ENCODE results near the gene NRXN3. TPM values are rescaled to one million over a fixed set of nuclear protein-coding genes. Genes with fewer than 3 reads are reported as not detected.

Gene NRXN3
- total and polyA plus RNA-seq, 4 donors: 0.07 to 1.2 (median 0.23) TPM

DNA sequence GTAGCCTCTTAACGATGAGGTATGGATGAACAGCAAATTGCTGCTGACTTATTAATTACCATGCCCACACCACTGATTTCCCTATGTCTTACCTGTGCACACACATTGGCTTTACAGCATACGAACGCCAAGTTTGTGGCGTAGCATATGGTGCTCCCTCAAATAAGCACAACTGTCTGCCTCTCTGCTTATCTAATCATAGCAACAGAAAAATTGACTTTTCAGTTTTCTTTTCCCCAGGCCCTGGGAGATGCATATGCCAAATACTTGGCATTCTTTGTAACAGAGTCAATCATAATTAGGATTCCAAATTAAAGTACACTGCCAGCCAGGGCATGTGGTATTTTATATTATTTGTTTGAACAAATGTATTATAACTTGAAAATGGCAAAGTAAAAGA, 1415.7 kb downstream of the NRXN3 start:
- Histone ChIP-seq H3K9ac (ENCODE audit: low read depth in 1 of 2, low read length in 2 of 2) (no peak overlapping the region), H3K27ac (ENCODE audit: low read depth in 1 of 2, low read length in 2 of 2) (no peak overlapping the region), H3K27me3 (ENCODE audit: control insufficient read depth in 4 of 4, insufficient read depth in 4 of 4, low read length in 3 of 4) (no peaks in the 10 kb centered on the region), H3K36me3 (ENCODE audit: control insufficient read depth in 4 of 4, insufficient read depth in 3 of 4, low read depth in 1 of 4, low read length in 3 of 4) (no peaks in the 10 kb centered on the region), H3K4me3 (ENCODE audit: low read depth in 1 of 3, low read length in 3 of 3) (no peak overlapping the region), H3K9me3 (ENCODE audit: control insufficient read depth in 4 of 4, low read length in 3 of 4) (peaks cover 0 to 3% (median under 1%) of the 10 kb centered on the region in 4 donors), H3K4me1 (ENCODE audit: control insufficient read depth in 4 of 4, insufficient read depth in 4 of 4, low read length in 3 of 4) (no peaks in the 10 kb centered on the region)
- DNase-seq (ENCODE audit: low spot score): no peak
- no peak for TF ChIP-seq JUND (IDR thresholded peaks at IDR 0.05)
- no peak for TF ChIP-seq RAD21 (IDR thresholded peaks at IDR 0.05)
- no peak for TF ChIP-seq HNF4A (conservative IDR thresholded peaks at IDR 0.05)
- TF ChIP-seq RXRA (IDR thresholded peaks at IDR 0.05): no peak
- TF ChIP-seq EGR1 (IDR thresholded peaks at IDR 0.05; ENCODE audit: low read depth in 2 of 2): no peak
- TF ChIP-seq GABPA (IDR thresholded peaks at IDR 0.05 in 1 of 2, conservative IDR thresholded peaks at IDR 0.05 in 1 of 2): no peak
- no peak for TF ChIP-seq NR2F2 (IDR thresholded peaks at IDR 0.05)
- TF ChIP-seq, protein P1, sequence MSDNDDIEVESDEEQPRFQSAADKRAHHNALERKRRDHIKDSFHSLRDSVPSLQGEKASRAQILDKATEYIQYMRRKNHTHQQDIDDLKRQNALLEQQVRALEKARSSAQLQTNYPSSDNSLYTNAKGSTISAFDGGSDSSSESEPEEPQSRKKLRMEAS (IDR thresholded peaks at IDR 0.05): no peak
- TF ChIP-seq FOXA1 (IDR thresholded peaks at IDR 0.05): no peak
- no peak for TF ChIP-seq YY1 (IDR thresholded peaks at IDR 0.05)
- TF ChIP-seq SP1 (IDR thresholded peaks at IDR 0.05): no peak
- TF ChIP-seq, protein P2, sequence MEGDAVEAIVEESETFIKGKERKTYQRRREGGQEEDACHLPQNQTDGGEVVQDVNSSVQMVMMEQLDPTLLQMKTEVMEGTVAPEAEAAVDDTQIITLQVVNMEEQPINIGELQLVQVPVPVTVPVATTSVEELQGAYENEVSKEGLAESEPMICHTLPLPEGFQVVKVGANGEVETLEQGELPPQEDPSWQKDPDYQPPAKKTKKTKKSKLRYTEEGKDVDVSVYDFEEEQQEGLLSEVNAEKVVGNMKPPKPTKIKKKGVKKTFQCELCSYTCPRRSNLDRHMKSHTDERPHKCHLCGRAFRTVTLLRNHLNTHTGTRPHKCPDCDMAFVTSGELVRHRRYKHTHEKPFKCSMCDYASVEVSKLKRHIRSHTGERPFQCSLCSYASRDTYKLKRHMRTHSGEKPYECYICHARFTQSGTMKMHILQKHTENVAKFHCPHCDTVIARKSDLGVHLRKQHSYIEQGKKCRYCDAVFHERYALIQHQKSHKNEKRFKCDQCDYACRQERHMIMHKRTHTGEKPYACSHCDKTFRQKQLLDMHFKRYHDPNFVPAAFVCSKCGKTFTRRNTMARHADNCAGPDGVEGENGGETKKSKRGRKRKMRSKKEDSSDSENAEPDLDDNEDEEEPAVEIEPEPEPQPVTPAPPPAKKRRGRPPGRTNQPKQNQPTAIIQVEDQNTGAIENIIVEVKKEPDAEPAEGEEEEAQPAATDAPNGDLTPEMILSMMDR (IDR thresholded peaks at IDR 0.05; ENCODE audit: low read depth, low read length, missing input control): no peak
- TF ChIP-seq, protein P3, sequence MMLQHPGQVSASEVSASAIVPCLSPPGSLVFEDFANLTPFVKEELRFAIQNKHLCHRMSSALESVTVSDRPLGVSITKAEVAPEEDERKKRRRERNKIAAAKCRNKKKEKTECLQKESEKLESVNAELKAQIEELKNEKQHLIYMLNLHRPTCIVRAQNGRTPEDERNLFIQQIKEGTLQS (IDR thresholded peaks at IDR 0.05): no peak
- WGBS: 83% methylated on average over 4 of the region's 4 CpGs

DNA sequence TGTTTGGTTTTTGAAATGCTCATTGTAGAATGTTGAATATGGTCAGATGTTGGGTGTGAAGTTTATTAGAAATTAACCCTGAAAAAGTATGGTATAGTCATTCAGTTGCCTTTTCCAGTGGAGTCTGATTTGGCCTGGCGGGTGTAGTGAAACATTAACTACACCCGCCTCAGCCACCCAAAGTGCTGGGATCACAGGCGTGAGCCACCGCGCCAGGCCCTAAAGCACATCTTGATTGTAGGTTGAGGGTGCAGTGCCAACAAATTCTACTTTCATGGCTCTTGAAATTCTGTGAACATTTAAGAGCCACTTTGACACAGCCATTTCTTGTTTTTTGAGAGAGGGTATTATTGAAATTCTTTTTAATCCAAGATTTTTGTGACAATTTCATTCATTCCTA, 1416.2 kb downstream of the NRXN3 start:
- no peak overlapping the region for H3K27ac ChIP-seq (ENCODE audit: low read depth in 1 of 2, low read length in 2 of 2)
- H3K27me3 ChIP-seq (ENCODE audit: control insufficient read depth in 4 of 4, insufficient read depth in 4 of 4, low read length in 3 of 4): no peaks in the 10 kb centered on the region
- no peak for DNase-seq (ENCODE audit: low spot score)
- peaks cover 0 to 3% (median under 1%) of the 10 kb centered on the region in 4 donors for H3K9me3 ChIP-seq (ENCODE audit: control insufficient read depth in 4 of 4, low read length in 3 of 4)
- no peaks in the 10 kb centered on the region for H3K36me3 ChIP-seq (ENCODE audit: control insufficient read depth in 4 of 4, insufficient read depth in 3 of 4, low read depth in 1 of 4, low read length in 3 of 4)
- H3K4me3 ChIP-seq (ENCODE audit: low read depth in 1 of 3, low read length in 3 of 3): no peak overlapping the region
- 80% methylated on average over 5 of the region's 5 CpGs for WGBS
- no peaks in the 10 kb centered on the region for H3K4me1 ChIP-seq (ENCODE audit: control insufficient read depth in 4 of 4, insufficient read depth in 4 of 4, low read length in 3 of 4)
- TF ChIP-seq FOXA1 (IDR thresholded peaks at IDR 0.05) (no peak), SP1 (IDR thresholded peaks at IDR 0.05) (no peak), HNF4G (IDR thresholded peaks at IDR 0.05) (no peak), RXRA (IDR thresholded peaks at IDR 0.05) (no peak), YY1 (IDR thresholded peaks at IDR 0.05) (no peak), EGR1 (IDR thresholded peaks at IDR 0.05; ENCODE audit: low read depth in 2 of 2) (no peak), FOXA2 (IDR thresholded peaks at IDR 0.05) (no peak), RAD21 (IDR thresholded peaks at IDR 0.05) (no peak), TAF1 (conservative IDR thresholded peaks at IDR 0.05) (no peak), GABPA (IDR thresholded peaks at IDR 0.05 in 1 of 2, conservative IDR thresholded peaks at IDR 0.05 in 1 of 2) (no peak), JUND (IDR thresholded peaks at IDR 0.05) (no peak)
- TF ChIP-seq, protein P4, sequence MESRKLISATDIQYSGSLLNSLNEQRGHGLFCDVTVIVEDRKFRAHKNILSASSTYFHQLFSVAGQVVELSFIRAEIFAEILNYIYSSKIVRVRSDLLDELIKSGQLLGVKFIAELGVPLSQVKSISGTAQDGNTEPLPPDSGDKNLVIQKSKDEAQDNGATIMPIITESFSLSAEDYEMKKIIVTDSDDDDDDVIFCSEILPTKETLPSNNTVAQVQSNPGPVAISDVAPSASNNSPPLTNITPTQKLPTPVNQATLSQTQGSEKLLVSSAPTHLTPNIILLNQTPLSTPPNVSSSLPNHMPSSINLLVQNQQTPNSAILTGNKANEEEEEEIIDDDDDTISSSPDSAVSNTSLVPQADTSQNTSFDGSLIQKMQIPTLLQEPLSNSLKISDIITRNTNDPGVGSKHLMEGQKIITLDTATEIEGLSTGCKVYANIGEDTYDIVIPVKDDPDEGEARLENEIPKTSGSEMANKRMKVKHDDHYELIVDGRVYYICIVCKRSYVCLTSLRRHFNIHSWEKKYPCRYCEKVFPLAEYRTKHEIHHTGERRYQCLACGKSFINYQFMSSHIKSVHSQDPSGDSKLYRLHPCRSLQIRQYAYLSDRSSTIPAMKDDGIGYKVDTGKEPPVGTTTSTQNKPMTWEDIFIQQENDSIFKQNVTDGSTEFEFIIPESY (IDR thresholded peaks at IDR 0.05): no peak
- TF ChIP-seq, protein P2 (IDR thresholded peaks at IDR 0.05; ENCODE audit: low read depth, low read length, missing input control): no peak
- TF ChIP-seq, protein P5, sequence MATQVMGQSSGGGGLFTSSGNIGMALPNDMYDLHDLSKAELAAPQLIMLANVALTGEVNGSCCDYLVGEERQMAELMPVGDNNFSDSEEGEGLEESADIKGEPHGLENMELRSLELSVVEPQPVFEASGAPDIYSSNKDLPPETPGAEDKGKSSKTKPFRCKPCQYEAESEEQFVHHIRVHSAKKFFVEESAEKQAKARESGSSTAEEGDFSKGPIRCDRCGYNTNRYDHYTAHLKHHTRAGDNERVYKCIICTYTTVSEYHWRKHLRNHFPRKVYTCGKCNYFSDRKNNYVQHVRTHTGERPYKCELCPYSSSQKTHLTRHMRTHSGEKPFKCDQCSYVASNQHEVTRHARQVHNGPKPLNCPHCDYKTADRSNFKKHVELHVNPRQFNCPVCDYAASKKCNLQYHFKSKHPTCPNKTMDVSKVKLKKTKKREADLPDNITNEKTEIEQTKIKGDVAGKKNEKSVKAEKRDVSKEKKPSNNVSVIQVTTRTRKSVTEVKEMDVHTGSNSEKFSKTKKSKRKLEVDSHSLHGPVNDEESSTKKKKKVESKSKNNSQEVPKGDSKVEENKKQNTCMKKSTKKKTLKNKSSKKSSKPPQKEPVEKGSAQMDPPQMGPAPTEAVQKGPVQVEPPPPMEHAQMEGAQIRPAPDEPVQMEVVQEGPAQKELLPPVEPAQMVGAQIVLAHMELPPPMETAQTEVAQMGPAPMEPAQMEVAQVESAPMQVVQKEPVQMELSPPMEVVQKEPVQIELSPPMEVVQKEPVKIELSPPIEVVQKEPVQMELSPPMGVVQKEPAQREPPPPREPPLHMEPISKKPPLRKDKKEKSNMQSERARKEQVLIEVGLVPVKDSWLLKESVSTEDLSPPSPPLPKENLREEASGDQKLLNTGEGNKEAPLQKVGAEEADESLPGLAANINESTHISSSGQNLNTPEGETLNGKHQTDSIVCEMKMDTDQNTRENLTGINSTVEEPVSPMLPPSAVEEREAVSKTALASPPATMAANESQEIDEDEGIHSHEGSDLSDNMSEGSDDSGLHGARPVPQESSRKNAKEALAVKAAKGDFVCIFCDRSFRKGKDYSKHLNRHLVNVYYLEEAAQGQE (IDR thresholded peaks at IDR 0.05): no peak
- no peak overlapping the region for H3K9ac ChIP-seq (ENCODE audit: low read depth in 1 of 2, low read length in 2 of 2)
